Smooth muscle cell (in vitro differentiated cells): ENCODE measurements around the gene TRIM45. TPM values are rescaled to one million over a fixed set of nuclear protein-coding genes. Genes with fewer than 3 reads are reported as not detected.

Source experiments
- DNase-seq: peaks from one replicate; lab custom pipeline; 2025; ENCODE audit not compliant: unreplicated experiment; lab: John Stamatoyannopoulos, UW
- H2AFZ ChIP-seq: fragments of 200-600 bp; sonication (generic); 2 replicates; pipeline ENCODE4 v1.6.0; 2016; ENCODE audit warnings: antibody characterized with exemption, low read depth, mild to moderate bottlenecking
- H3F3A ChIP-seq: fragments of 200-600 bp; sonication (generic); 2 replicates; pipeline ENCODE4 v1.6.0; 2017; ENCODE audit warnings: antibody characterized with exemption, low read depth
- H3K27ac ChIP-seq: fragments of 200-600 bp; sonication (generic); 2 replicates; pipeline ENCODE4 v1.5.1; 2016; ENCODE audit warnings: low read depth, mild to moderate bottlenecking
- H3K27me3 ChIP-seq: fragments of 200-600 bp; sonication (generic); 2 replicates; pipeline ENCODE4 v1.6.1; 2016; ENCODE audit warnings: low read depth, mild to moderate bottlenecking
- H3K36me3 ChIP-seq: fragments of 200-600 bp; sonication (generic); 2 replicates; pipeline ENCODE4 v1.5.1; 2016; ENCODE audit warnings: low read depth
- H3K4me1 ChIP-seq: fragments of 200-600 bp; sonication (generic); 2 replicates; pipeline ENCODE4 v1.5.1; 2016; ENCODE audit warnings: low read depth
- H3K4me2 ChIP-seq: fragments of 200-600 bp; sonication (generic); 2 replicates; pipeline ENCODE4 v1.6.0; 2016; ENCODE audit warnings: mild to moderate bottlenecking
- H3K4me3 ChIP-seq: fragments of 200-600 bp; sonication (generic); 2 replicates; pipeline ENCODE4 v1.5.1; 2016; ENCODE audit warnings: mild to moderate bottlenecking
- H3K79me2 ChIP-seq: fragments of 200-600 bp; sonication (generic); 2 replicates; pipeline ENCODE4 v1.6.0; 2016; ENCODE audit warnings: low read depth, mild to moderate bottlenecking
- H3K9ac ChIP-seq: fragments of 200-600 bp; sonication (generic); 2 replicates; pipeline ENCODE4 v1.6.0; 2016; ENCODE audit warnings: low read depth
- H3K9me3 ChIP-seq: fragments of 200-600 bp; sonication (generic); replicated peaks from 2 replicates; pipeline ENCODE4 v1.5.1; 2016; ENCODE audit warnings: low read depth
- H4K20me1 ChIP-seq: fragments of 200-600 bp; sonication (generic); 2 replicates; pipeline ENCODE4 v1.6.0; 2016; ENCODE audit warnings: low read depth
- WGBS: methylation state at CpG from one replicate; pipeline ENCODE4 v1.1.7; 2016; ENCODE audit warnings: low lambda C conversion rate; 5-methylcytosine and 5-hydroxymethylcytosine counted together
- microRNA counts: library from miRNA; unstranded; fragments of <30 nt; microRNA quantifications from one replicate; lab custom pipeline; 2016
- microRNA-seq: library from miRNA; unstranded; fragments of <30 nt; microRNA quantifications from one replicate; pipeline ENCODE4, GENCODE V29; 2016; ENCODE audit warnings: borderline number of aligned reads
- polyA plus RNA-seq: library from polyadenylated mRNA; unstranded; fragments of >200 nt; fragmentation: Nextera tagmentation; extraction: Ambion mirVana; gene quantifications from 2 replicates; pipeline ENCODE4 v1.2.1, GENCODE V29; 2016
- small RNA-seq: library from RNA; depleted of rRNA; stranded (forward); fragments of <200 nt; gene quantifications from one replicate; pipeline ENCODE3, GENCODE V24; 2014
- total RNA-seq: library from RNA; depleted of rRNA; stranded (reverse); fragments of >200 nt; gene quantifications from 2 replicates; pipeline ENCODE4 v1.2.3, GENCODE V29; 2014
- TF ChIP-seq, protein P1 (sequence below): fragments of 200-600 bp; sonication (generic); IDR thresholded peaks from 2 replicates; pipeline ENCODE4 v1.5.1; 2017; ENCODE audit warnings: borderline replicate concordance, mild to moderate bottlenecking, antibody characterized with exemption; ENCODE audit not compliant: insufficient read depth, poor library complexity, severe bottlenecking

The TRIM45 gene
- total and polyA plus RNA-seq, 2 experiments from 2014 or later, result 4.4 to 4.6 TPM

DNA sequence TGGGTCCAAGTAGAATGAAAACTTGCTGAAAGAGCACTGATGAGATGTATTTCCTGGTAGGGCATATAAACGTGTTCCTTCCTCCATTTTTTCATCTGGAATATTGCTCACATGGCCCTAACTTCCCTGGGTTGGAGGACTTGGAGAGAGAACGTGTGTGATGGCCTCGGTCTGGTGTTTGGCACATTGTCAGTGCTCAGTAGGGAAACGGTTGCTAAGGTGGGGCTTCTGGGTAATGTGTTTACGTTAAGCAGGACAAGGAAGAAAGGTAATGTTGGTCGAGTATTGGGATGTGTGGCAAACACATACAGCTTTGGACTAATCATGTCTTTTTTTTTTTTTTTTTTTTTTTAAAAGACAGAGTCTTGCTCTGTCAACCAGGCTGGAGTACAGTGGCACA lies 55.2 kb downstream of the TRIM45 start:
- Histone ChIP-seq H3K36me3 (no peaks in the 10 kb centered on the region), H3K9ac (no peak overlapping the region), H3K79me2 (no peaks in the 10 kb centered on the region), H3K27ac (no peak overlapping the region), H3K4me1 (peaks cover 5% of the 10 kb centered on the region), H2AFZ (no peak overlapping the region), H3K9me3 (no peaks in the 10 kb centered on the region), H3K4me3 (no peak overlapping the region), H3F3A (peaks cover 2% of the 10 kb centered on the region), H4K20me1 (no peaks in the 10 kb centered on the region), H3K27me3 (no peaks in the 10 kb centered on the region), H3K4me2 (no peak overlapping the region)
- TF ChIP-seq, protein P1, sequence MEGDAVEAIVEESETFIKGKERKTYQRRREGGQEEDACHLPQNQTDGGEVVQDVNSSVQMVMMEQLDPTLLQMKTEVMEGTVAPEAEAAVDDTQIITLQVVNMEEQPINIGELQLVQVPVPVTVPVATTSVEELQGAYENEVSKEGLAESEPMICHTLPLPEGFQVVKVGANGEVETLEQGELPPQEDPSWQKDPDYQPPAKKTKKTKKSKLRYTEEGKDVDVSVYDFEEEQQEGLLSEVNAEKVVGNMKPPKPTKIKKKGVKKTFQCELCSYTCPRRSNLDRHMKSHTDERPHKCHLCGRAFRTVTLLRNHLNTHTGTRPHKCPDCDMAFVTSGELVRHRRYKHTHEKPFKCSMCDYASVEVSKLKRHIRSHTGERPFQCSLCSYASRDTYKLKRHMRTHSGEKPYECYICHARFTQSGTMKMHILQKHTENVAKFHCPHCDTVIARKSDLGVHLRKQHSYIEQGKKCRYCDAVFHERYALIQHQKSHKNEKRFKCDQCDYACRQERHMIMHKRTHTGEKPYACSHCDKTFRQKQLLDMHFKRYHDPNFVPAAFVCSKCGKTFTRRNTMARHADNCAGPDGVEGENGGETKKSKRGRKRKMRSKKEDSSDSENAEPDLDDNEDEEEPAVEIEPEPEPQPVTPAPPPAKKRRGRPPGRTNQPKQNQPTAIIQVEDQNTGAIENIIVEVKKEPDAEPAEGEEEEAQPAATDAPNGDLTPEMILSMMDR, result no peak
- DNase-seq, result no peak
- 91% methylated on average over 6 of the region's 6 CpGs for WGBS

DNA sequence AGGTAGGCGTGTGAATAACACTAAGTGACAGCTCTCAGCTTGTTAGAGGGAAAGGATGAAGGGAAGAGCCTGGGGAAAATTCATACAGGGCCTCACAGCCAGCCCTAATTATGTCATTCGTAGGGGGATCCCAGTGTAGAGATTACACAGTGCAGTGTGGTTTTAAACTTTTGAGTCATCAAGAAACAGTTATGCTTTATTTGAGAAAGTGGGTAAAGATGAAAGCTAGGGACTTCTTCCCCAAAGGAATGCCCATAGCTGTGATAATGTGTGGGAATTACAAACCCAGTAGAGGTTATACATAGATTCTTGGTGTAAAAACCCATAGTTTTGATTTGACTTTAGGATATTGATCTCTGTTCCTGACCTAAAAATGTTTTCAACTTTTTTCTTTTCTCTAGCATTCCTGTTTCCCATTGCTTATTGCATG lies 59.5 kb downstream of the TRIM45 start:
- no peaks in the 10 kb centered on the region for H3K79me2 ChIP-seq
- H3K4me1 ChIP-seq, result peaks cover 18% of the 10 kb centered on the region
- no peak for DNase-seq
- H3K4me2 ChIP-seq, result peak overlapping the region; percentile 90
- no peaks in the 10 kb centered on the region for H3K27me3 ChIP-seq
- TF ChIP-seq, protein P1, result no peak
- H3F3A ChIP-seq, result peaks cover 14% of the 10 kb centered on the region
- no peak overlapping the region for H3K9ac ChIP-seq
- no peak overlapping the region for H2AFZ ChIP-seq
- H3K27ac ChIP-seq, result peak overlapping the region; percentile 81
- no peak overlapping the region for H3K4me3 ChIP-seq
- no peaks in the 10 kb centered on the region for H3K36me3 ChIP-seq
- H4K20me1 ChIP-seq, result no peaks in the 10 kb centered on the region
- WGBS, result 4% methylated on average over 2 of the region's 2 CpGs
- H3K9me3 ChIP-seq, result no peaks in the 10 kb centered on the region

MicroRNA genes within 50 kb of the gene (microRNA counts, 767-probe panel; counts per million panel counts)
- 183 counts per million for microRNA hsa-miR-942 (lab: Ali Mortazavi, UCI)

Small RNA genes within 50 kb of the gene (microRNA-seq; reads per million reads assigned to microRNA genes)
- 29.2 reads per million, percentile 37 among the genes with 10 or more reads in this experiment for gene MIR942

Small RNA genes within 50 kb of the gene (small RNA-seq; reads per million reads assigned to genes)
- 0.37 reads per million, percentile 11 among the genes with 10 or more reads in this experiment for gene MIR942

Other genes with a start within 250 kb of the TRIM45 start
- 97.9 and 152 TPM in 2 replicates for gene PTGFRN, start 211.8 kb downstream of the TRIM45 start, total RNA-seq
- 62.6 and 64.2 TPM in 2 replicates for gene PTGFRN, start 211.8 kb downstream of the TRIM45 start, polyA plus RNA-seq
- gene CD101, start 120.0 kb downstream of the TRIM45 start, total RNA-seq, result 0.81 and 0.85 TPM in 2 replicates
- gene CD101, start 120.0 kb downstream of the TRIM45 start, polyA plus RNA-seq, result 2.0 and 3.1 TPM in 2 replicates
- gene TTF2, start 61.4 kb downstream of the TRIM45 start, total RNA-seq, result 4.9 and 16.2 TPM in 2 replicates
- gene TTF2, start 61.4 kb downstream of the TRIM45 start, polyA plus RNA-seq, result 8.2 and 8.8 TPM in 2 replicates
- 25.4 and 33.0 TPM in 2 replicates for gene VTCN1, start 89.2 kb upstream of the TRIM45 start, total RNA-seq
- 7.1 and 41.2 TPM in 2 replicates for gene VTCN1, start 89.2 kb upstream of the TRIM45 start, polyA plus RNA-seq
- gene MAN1A2, start 245.7 kb upstream of the TRIM45 start, total RNA-seq, result 41.3 and 48.8 TPM in 2 replicates
- gene MAN1A2, start 245.7 kb upstream of the TRIM45 start, polyA plus RNA-seq, result 18.2 and 23.6 TPM in 2 replicates